ENCODE data around the gene TPST1.

GRCh38 chr7:66267249-66267648, 62.1 kb downstream of the TPST1 start:
- TF ChIP-seq YY1 (IDR thresholded peaks at IDR 0.05; ENCODE audit: insufficient read depth, insufficient read length) (no peak), ZNF274 (IDR thresholded peaks at IDR 0.05; ENCODE audit: low read depth, low read length) (no peak), SUZ12 (IDR thresholded peaks at IDR 0.05; ENCODE audit: extremely low read depth, insufficient read depth, insufficient read length) (no peak)
